Gastroesophageal sphincter (tissue), 4 donors: Measurements from ENCODE around the gene KRTDAP. TPM values are rescaled to one million over a fixed set of nuclear protein-coding genes. Genes with fewer than 3 reads are reported as not detected.

ENCODE experiments used
- ATAC-seq: fragments of 150-250 bp; one replicate; pipeline ENCODE4 v1.9.1; 2016; ENCODE audit warnings: mild to moderate bottlenecking, moderate library complexity
- H3K27ac ChIP-seq, 4 donors: fragments of 200-600 bp; sonication (generic) in 3 of 4; 1 replicate in 3 of 4; 2 replicates in 1 of 4; pipeline ENCODE4 v1.5.1; 2016 to 2019
- H3K27me3 ChIP-seq: fragments of 200-600 bp; sonication (generic); one replicate; pipeline ENCODE4 v1.5.1; 2019
- H3K36me3 ChIP-seq, 2 donors: fragments of 200-600 bp; sonication (generic); one replicate each; pipeline ENCODE4 v1.5.1; 2019; ENCODE audit warnings: control low read depth in 1 of 2
- H3K4me1 ChIP-seq, 3 donors: fragments of 200-600 bp; sonication (generic); 1 replicate in 2 of 3; 2 replicates in 1 of 3; pipeline ENCODE4 v1.5.1; 2016 to 2019; ENCODE audit warnings: control low read depth in 2 of 3
- H3K4me3 ChIP-seq, 2 donors: fragments of 200-600 bp; sonication (generic); one replicate each; pipeline ENCODE4 v1.5.1; 2019; ENCODE audit warnings: mild to moderate bottlenecking in 1 of 2, moderate library complexity in 1 of 2
- H3K9me3 ChIP-seq, 3 donors: fragments of 200-600 bp; sonication (generic); one replicate each; pipeline ENCODE4 v1.5.1; 2017 to 2019; ENCODE audit warnings: control low read depth in 2 of 3
- EP300 ChIP-seq: sonication (generic); formaldehyde crosslinking; IDR thresholded peaks from one replicate; pipeline ENCODE4 v1.6.1; 2017; ENCODE audit warnings: antibody characterized with exemption, mild to moderate bottlenecking
- POLR2A ChIP-seq, 2 donors: fragments of 450-650 bp; IDR thresholded peaks; one replicate each; pipeline ENCODE4 v1.6.1; 2017; ENCODE audit warnings: antibody characterized with exemption in 2 of 2, mild to moderate bottlenecking in 2 of 2, moderate library complexity in 1 of 2
- POLR2AphosphoS5 ChIP-seq: sonication (generic); formaldehyde crosslinking; IDR thresholded peaks from one replicate; pipeline ENCODE4 v1.6.1; 2017; ENCODE audit warnings: antibody characterized with exemption
- WGBS, 2 donors: methylation state at CpG; one replicate each; pipeline ENCODE4 v1.1.5; 2018; ENCODE audit warnings: low coverage in 1 of 2; 5-methylcytosine and 5-hydroxymethylcytosine counted together
- total RNA-seq, 4 donors: library from RNA; depleted of rRNA; stranded (reverse); fragments of >200 nt; gene quantifications; one replicate each; pipeline ENCODE4 v1.1.0, GENCODE V29; 2016
- TF ChIP-seq, protein P1 (sequence below), 4 experiments: fragments of 200-600 bp in 2 of 4; fragments of 450-650 bp in 2 of 4; sonication (generic) in 1 of 4; IDR thresholded peaks; one replicate each; pipeline ENCODE4 v1.5.1; 2017 to 2019; ENCODE audit warnings: antibody characterized with exemption in 4 of 4, mild to moderate bottlenecking in 2 of 4, moderate library complexity in 2 of 4

The KRTDAP gene
- total RNA-seq, 4 donors from 2014 or later, result not detected

GRCh38 chr19:35507561-35507960 is 17.3 kb upstream of the KRTDAP start:
- H3K4me3 ChIP-seq, result no peak overlapping the region
- H3K27me3 ChIP-seq, result peaks cover 60% of the 10 kb centered on the region
- no peak overlapping the region for H3K27ac ChIP-seq
- no peaks in the 10 kb centered on the region for H3K36me3 ChIP-seq
- peaks cover 0 to 15% (median 0%) of the 10 kb centered on the region in 3 donors for H3K4me1 ChIP-seq
- WGBS, 2 donors, result 62 to 84% methylated on average over 8 to 9 of the region's 11 CpGs
- H3K9me3 ChIP-seq, result no peaks in the 10 kb centered on the region
- ATAC-seq, result no peak
- TF ChIP-seq POLR2A (IDR thresholded peaks at IDR 0.05) (no peak), EP300 (no peak), POLR2AphosphoS5 (no peak)
- TF ChIP-seq, protein P1, sequence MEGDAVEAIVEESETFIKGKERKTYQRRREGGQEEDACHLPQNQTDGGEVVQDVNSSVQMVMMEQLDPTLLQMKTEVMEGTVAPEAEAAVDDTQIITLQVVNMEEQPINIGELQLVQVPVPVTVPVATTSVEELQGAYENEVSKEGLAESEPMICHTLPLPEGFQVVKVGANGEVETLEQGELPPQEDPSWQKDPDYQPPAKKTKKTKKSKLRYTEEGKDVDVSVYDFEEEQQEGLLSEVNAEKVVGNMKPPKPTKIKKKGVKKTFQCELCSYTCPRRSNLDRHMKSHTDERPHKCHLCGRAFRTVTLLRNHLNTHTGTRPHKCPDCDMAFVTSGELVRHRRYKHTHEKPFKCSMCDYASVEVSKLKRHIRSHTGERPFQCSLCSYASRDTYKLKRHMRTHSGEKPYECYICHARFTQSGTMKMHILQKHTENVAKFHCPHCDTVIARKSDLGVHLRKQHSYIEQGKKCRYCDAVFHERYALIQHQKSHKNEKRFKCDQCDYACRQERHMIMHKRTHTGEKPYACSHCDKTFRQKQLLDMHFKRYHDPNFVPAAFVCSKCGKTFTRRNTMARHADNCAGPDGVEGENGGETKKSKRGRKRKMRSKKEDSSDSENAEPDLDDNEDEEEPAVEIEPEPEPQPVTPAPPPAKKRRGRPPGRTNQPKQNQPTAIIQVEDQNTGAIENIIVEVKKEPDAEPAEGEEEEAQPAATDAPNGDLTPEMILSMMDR (IDR thresholded peaks at IDR 0.05), result no peak

- Histone ChIP-seq H3K36me3 (no peaks in the 10 kb centered on the region), H3K27me3 (peaks cover 55% of the 10 kb centered on the region), H3K4me1 (peaks cover 0 to 15% (median 0%) of the 10 kb centered on the region in 3 donors), H3K4me3 (no peak overlapping the region), H3K27ac (no peak overlapping the region), H3K9me3 (no peaks in the 10 kb centered on the region)
- 76 to 89% methylated on average over 5 to 7 of the region's 7 CpGs for WGBS, 2 donors
- TF ChIP-seq, protein P1 (IDR thresholded peaks at IDR 0.05), result no peak
- TF ChIP-seq EP300, result no peak
- no peak for TF ChIP-seq POLR2A (IDR thresholded peaks at IDR 0.05)
- no peak for TF ChIP-seq POLR2AphosphoS5
- ATAC-seq, result no peak
These were observed 15.7 kb upstream of the KRTDAP start for GRCh38 chr19:35506011-35506410.

DNA sequence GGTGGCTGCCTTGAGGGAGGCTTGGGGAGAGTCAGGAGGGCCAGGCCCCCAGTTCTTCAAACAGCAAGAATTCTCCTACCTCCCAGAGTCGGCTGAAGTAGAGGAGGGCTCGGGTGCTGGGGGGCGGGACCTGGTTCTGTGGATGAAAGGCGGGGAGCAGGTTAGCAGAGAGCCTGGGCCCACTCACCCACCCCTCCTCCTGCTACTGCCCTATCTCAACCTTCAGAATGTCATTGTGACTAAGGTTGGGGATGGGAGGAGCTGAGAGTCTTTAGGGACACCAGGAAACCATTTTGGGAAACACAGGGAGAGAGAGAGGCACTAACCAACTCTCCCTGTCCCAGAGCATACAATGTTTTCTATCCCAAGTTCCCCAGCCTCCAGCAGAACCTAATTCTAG is 12.5 kb upstream of the KRTDAP start:
- ATAC-seq, result no peak
- Histone ChIP-seq H3K36me3 (no peaks in the 10 kb centered on the region), H3K4me3 (no peak overlapping the region), H3K4me1 (no peaks in the 10 kb centered on the region), H3K27ac (no peak overlapping the region), H3K9me3 (no peaks in the 10 kb centered on the region), H3K27me3 (peaks cover 29% of the 10 kb centered on the region)
- WGBS, 2 donors, result 82 to 100% methylated on average over 1 to 4 of the region's 4 CpGs
- TF ChIP-seq POLR2A (IDR thresholded peaks at IDR 0.05), result no peak
- no peak for TF ChIP-seq EP300
- no peak for TF ChIP-seq POLR2AphosphoS5
- TF ChIP-seq, protein P1 (IDR thresholded peaks at IDR 0.05), result no peak

- ATAC-seq, result no peak
- H3K9me3 ChIP-seq, result no peaks in the 10 kb centered on the region
- no peak overlapping the region for H3K27ac ChIP-seq
- WGBS, 2 donors, result 81 to 100% methylated on average over 3 of the region's 15 CpGs
- H3K27me3 ChIP-seq, result peaks cover 20% of the 10 kb centered on the region
- H3K36me3 ChIP-seq, result no peaks in the 10 kb centered on the region
- no peak overlapping the region for H3K4me3 ChIP-seq
- TF ChIP-seq POLR2AphosphoS5, result no peak
- no peak for TF ChIP-seq EP300
- TF ChIP-seq, protein P1 (IDR thresholded peaks at IDR 0.05), result no peak
- TF ChIP-seq POLR2A (IDR thresholded peaks at IDR 0.05), result no peak
- H3K4me1 ChIP-seq, result no peaks in the 10 kb centered on the region
These were observed 11.4 kb upstream of the KRTDAP start for GRCh38 chr19:35501684-35502083.

DNA sequence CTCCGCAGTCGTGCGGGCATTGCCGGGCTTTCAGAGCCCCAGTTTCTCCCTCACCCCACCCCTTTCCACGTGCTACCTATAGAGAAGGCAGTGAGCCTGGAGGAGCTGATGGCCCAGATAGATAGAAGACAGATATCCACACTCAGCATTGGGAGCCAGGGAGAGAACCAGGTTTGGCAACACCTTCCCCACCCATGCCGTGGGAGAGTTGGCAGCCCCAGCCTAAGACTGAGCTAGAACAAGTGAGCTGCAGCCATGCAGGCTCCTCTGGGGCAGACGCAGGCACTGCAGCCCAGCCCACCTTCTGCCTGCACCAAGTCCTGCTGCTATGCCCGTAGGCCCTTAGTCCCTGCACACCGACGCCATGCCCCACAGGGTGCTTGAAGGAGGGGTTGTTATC is 10.3 kb upstream of the KRTDAP start:
- Histone ChIP-seq H3K36me3 (no peaks in the 10 kb centered on the region), H3K4me3 (no peak overlapping the region), H3K27ac (no peak overlapping the region), H3K4me1 (peaks cover 0 to 3% (median 0%) of the 10 kb centered on the region in 3 donors), H3K27me3 (peaks cover 16% of the 10 kb centered on the region), H3K9me3 (no peaks in the 10 kb centered on the region)
- no peak for ATAC-seq
- TF ChIP-seq EP300 (no peak), POLR2A (IDR thresholded peaks at IDR 0.05) (no peak), POLR2AphosphoS5 (no peak)
- 40% methylated on average over 1 of the region's 10 CpGs; no CpG with 5 or more reads in 1 of the 2 donors for WGBS, 2 donors
